Neuronal stem cell (in vitro differentiated cells): ENCODE measurements around the gene LPO. TPM values are rescaled to one million over a fixed set of nuclear protein-coding genes. Genes with fewer than 3 reads are reported as not detected.

Experiments used
- DNase-seq: peaks from one replicate; pipeline ENCODE4 v3.0.0-alpha.2; 2013; ENCODE audit warnings: low spot score
- H2AFZ ChIP-seq: one replicate; pipeline ENCODE4 v1.6.1; 2013; ENCODE audit warnings: mild to moderate bottlenecking, low read length, inconsistent platforms
- H2AK5ac ChIP-seq: 2 replicates; pipeline ENCODE4 v1.6.1; 2013; ENCODE audit warnings: low read depth, mild to moderate bottlenecking, inconsistent platforms, low read length, moderate library complexity, mixed read lengths
- H2BK120ac ChIP-seq: 2 replicates; pipeline ENCODE4 v1.6.1; 2013; ENCODE audit warnings: low read depth, mild to moderate bottlenecking, inconsistent platforms, low read length, moderate library complexity, mixed read lengths
- H2BK12ac ChIP-seq: one replicate; pipeline ENCODE4 v1.6.1; 2013; ENCODE audit warnings: low read length, inconsistent platforms
- H2BK15ac ChIP-seq: 2 replicates; pipeline ENCODE4 v1.6.1; 2013; ENCODE audit warnings: mild to moderate bottlenecking, low read length, inconsistent platforms, mixed read lengths
- H2BK5ac ChIP-seq: one replicate; pipeline ENCODE4 v1.6.1; 2013; ENCODE audit warnings: inconsistent platforms, mild to moderate bottlenecking, low read length, moderate library complexity
- H3K14ac ChIP-seq: one replicate; pipeline ENCODE4 v1.6.1; 2013; ENCODE audit warnings: low read length, inconsistent platforms
- H3K18ac ChIP-seq: 2 replicates; pipeline ENCODE4 v1.6.1; 2013; ENCODE audit warnings: low read length, inconsistent platforms
- H3K23ac ChIP-seq: 2 replicates; pipeline ENCODE4 v1.6.1; 2013; ENCODE audit warnings: low read depth, mild to moderate bottlenecking, mixed read lengths, low read length, inconsistent platforms; ENCODE audit not compliant: poor library complexity
- H3K27ac ChIP-seq: replicated peaks from 3 replicates; pipeline ENCODE4 v1.5.1; 2013; ENCODE audit warnings: low read length, inconsistent platforms
- H3K27me3 ChIP-seq, 3 experiments: 2 replicates each; pipeline ENCODE4 v1.6.1; 2013; ENCODE audit warnings: low read length in 3 of 3, mild to moderate bottlenecking in 2 of 3, inconsistent platforms in 1 of 3, low read depth in 1 of 3, mixed read lengths in 1 of 3, moderate library complexity in 1 of 3; ENCODE audit not compliant: control insufficient read depth in 3 of 3, insufficient read depth in 3 of 3
- H3K36me3 ChIP-seq, 2 donors: replicated peaks in 1 of 2; 2 replicates each; pipeline ENCODE4 v1.6.1; 2013; ENCODE audit warnings: low read length in 2 of 2; ENCODE audit not compliant: control insufficient read depth in 2 of 2, insufficient read depth in 2 of 2
- H3K4ac ChIP-seq: 2 replicates; pipeline ENCODE4 v1.6.1; 2013; ENCODE audit warnings: inconsistent platforms, mild to moderate bottlenecking, low read length, moderate library complexity
- H3K4me1 ChIP-seq, 2 donors: 1 replicate in 1 of 2; 2 replicates in 1 of 2; pipeline ENCODE4 v1.6.1; 2013; ENCODE audit warnings: low read length in 2 of 2, low read depth in 1 of 2; ENCODE audit not compliant: control insufficient read depth in 2 of 2, insufficient read depth in 1 of 2
- H3K4me2 ChIP-seq: one replicate; pipeline ENCODE4 v1.6.1; 2013; ENCODE audit warnings: mild to moderate bottlenecking, low read length, inconsistent platforms; ENCODE audit not compliant: insufficient read depth, poor library complexity, severe bottlenecking
- H3K4me3 ChIP-seq, 2 donors: 2 replicates each; pipeline ENCODE4 v1.5.1; 2013; ENCODE audit warnings: low read length in 2 of 2, mild to moderate bottlenecking in 2 of 2, inconsistent platforms in 1 of 2, moderate library complexity in 1 of 2
- H3K79me1 ChIP-seq: one replicate; pipeline ENCODE4 v1.6.1; 2013; ENCODE audit warnings: low read depth, mild to moderate bottlenecking, inconsistent platforms, low read length, moderate library complexity
- H3K9ac ChIP-seq: one replicate; pipeline ENCODE4 v1.6.1; 2013; ENCODE audit warnings: mild to moderate bottlenecking, low read depth, low read length, inconsistent platforms; ENCODE audit not compliant: poor library complexity
- H3K9me3 ChIP-seq, 2 donors: replicated peaks in 1 of 2; 2 replicates each; pipeline versions ENCODE3 to v1.6.1; 2013; ENCODE audit warnings: low read length in 2 of 2, mild to moderate bottlenecking in 2 of 2, inconsistent platforms in 1 of 2, low read depth in 1 of 2, mixed read lengths in 1 of 2, moderate library complexity in 1 of 2; ENCODE audit not compliant: control insufficient read depth in 2 of 2, insufficient read depth in 1 of 2
- H4K8ac ChIP-seq: one replicate; pipeline ENCODE4 v1.6.1; 2013; ENCODE audit warnings: low read depth, mild to moderate bottlenecking, inconsistent platforms, low read length, moderate library complexity
- H4K91ac ChIP-seq: one replicate; pipeline ENCODE4 v1.6.1; 2013; ENCODE audit warnings: low read length, low read depth, mild to moderate bottlenecking, inconsistent platforms; ENCODE audit not compliant: poor library complexity
- WGBS, 2 donors: extraction: QIAGEN DNeasy Blood & Tissue Kit; methylation state at CpG; one replicate each; pipeline ENCODE4 v1.1.7; 2013; ENCODE audit warnings: missing lambda C conversion rate in 2 of 2, mixed read lengths in 1 of 2; ENCODE audit not compliant: insufficient read length in 2 of 2, insufficient replicate concordance in 1 of 2; ENCODE audit errors: extremely low coverage in 2 of 2; 5-methylcytosine and 5-hydroxymethylcytosine counted together
- polyA plus RNA-seq, 2 experiments: library from polyadenylated mRNA; stranded (reverse); fragments of 200-250 nt; gene quantifications; one replicate each; pipeline ENCODE4 v1.2.3, GENCODE V29; 2013

The LPO gene
- polyA plus RNA-seq (2013, experiment 1 of 2), result 0.03 TPM
- 0.04 TPM for polyA plus RNA-seq (2013, experiment 2 of 2)

- Histone ChIP-seq H3K14ac (no peak within 1 kb of the TSS), H3K4me1 (no peaks in the 10 kb centered on the region), H2BK120ac (no peak within 1 kb of the TSS), H2AFZ (no peak within 1 kb of the TSS), H3K4me3 (no peak within 1 kb of the TSS), H2BK15ac (no peak within 1 kb of the TSS), H3K4me2 (no peak within 1 kb of the TSS), H2BK5ac (no peak within 1 kb of the TSS), H2AK5ac (no peak within 1 kb of the TSS), H3K79me1 (no peaks in the 10 kb centered on the region), H4K91ac (peak within 1 kb of the TSS; percentile 15), H3K27ac (no peak within 1 kb of the TSS), H4K8ac (no peak within 1 kb of the TSS), H3K9me3 (no peaks in the 10 kb centered on the region), H3K18ac (no peak within 1 kb of the TSS), H3K4ac (no peak within 1 kb of the TSS), H3K9ac (peak within 1 kb of the TSS; percentile 33), H3K27me3 (peaks cover 0 to 77% (median 0%) of the 10 kb centered on the region in 3 experiments), H3K23ac (no peak within 1 kb of the TSS), H2BK12ac (no peak within 1 kb of the TSS), H3K36me3 (no peaks in the 10 kb centered on the region)
- DNase-seq, result no peak
- no CpG with 5 or more reads among the region's 5 CpGs for WGBS, 2 donors
Measured at GRCh38 chr17:58238147-58238634, at the start of gene LPO. TSS of gene LPO (plus strand) at chr17:58238584. CDS start at chr17:58242980, 4,396 bp downstream.

DNA sequence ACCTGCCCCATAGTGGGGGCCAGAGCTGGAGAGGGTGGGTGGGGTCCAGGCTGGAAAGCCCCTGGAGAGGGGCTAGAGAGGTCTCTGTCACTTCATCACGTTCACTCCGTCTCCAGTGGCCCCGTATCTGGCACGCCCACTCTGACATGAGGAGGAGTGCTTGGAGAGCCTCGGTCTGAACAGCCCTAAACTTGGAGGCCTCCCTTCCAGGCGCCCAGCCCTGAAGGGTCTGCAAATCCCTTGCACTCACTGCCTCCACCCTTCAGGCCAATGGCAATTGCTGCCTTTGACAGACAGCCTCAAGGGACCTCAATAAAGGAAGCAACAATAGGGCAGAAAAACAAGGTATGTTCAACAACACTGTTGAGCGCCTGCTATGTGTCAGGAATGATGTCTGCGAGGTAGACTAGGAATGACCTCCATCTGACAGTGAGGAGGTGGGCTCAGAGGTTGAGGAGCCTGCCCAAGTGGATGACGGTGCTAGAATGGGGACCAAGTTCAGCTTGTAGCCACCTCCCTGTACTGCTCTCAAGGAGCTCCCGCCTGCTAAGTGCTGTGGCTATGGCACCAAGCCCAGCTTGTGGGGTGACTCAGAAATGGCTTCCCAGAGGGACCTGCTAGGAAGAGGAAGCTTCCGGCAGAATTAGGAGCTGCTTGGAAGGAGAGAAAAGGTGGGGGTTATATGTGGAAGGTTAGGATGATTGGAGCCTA is 48.8 kb upstream of the LPO start:
- Histone ChIP-seq H3K4ac (no peak overlapping the region), H3K36me3 (no peaks in the 10 kb centered on the region), H3K4me1 (peaks cover 0 to 2% of the 10 kb centered on the region in 2 donors), H3K9ac (no peak overlapping the region), H2BK12ac (no peak overlapping the region), H3K4me2 (no peak overlapping the region), H2BK5ac (no peak overlapping the region), H3K23ac (no peak overlapping the region), H3K18ac (peak overlapping the region; percentile 16), H3K9me3 (no peaks in the 10 kb centered on the region), H3K4me3 (peak overlapping the region in 1 of 2 donors; percentile 36), H3K14ac (no peak overlapping the region), H2BK15ac (no peak overlapping the region), H4K8ac (no peak overlapping the region), H3K79me1 (no peaks in the 10 kb centered on the region), H3K27ac (no peak overlapping the region), H3K27me3 (peaks cover 0 to 54% (median 0%) of the 10 kb centered on the region in 3 experiments), H2AK5ac (no peak overlapping the region), H2BK120ac (no peak overlapping the region), H4K91ac (no peak overlapping the region), H2AFZ (no peak overlapping the region)
- WGBS, 2 donors, result no CpG with 5 or more reads among the region's 11 CpGs
- DNase-seq, result no peak

GRCh38 chr17:58191241-58191896 is 47.0 kb upstream of the LPO start:
- Histone ChIP-seq H3K9me3 (no peaks in the 10 kb centered on the region), H3K27me3 (peaks cover 0 to 43% (median 0%) of the 10 kb centered on the region in 3 experiments)
- no CpG with 5 or more reads among the region's 14 CpGs for WGBS, 2 donors

DNA sequence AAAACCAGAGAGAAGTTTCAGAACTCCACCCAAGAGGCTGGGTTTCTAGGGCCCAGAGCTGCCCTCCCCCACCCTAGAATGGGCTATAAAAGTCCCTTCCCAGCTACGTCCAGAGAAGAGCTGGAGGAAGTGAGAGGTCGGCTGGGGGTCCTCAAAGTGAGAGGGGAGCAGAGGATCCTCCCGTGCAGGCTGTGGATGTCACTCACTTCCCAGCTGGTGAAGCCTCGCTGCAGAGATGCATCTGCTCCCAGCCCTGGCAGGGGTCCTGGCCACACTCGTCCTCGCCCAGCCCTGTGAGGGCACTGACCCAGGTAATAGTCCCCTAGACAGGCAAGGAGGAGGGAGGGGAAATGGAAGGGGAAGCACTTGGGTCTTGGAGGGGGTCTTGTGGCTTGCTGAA is 45.8 kb upstream of the LPO start, which contains the start of gene EPX:
TSS of gene EPX (plus strand) at position 115 of the 400 bp plus-strand sequence. CDS start at position 236, 121 bp downstream.
- Histone ChIP-seq H3K36me3 (no peaks in the 10 kb centered on the region), H2AK5ac (no peak within 1 kb of the TSS), H3K23ac (peak within 1 kb of the TSS; percentile 47), H2AFZ (no peak within 1 kb of the TSS), H3K9ac (no peak within 1 kb of the TSS), H3K4ac (no peak within 1 kb of the TSS), H2BK12ac (no peak within 1 kb of the TSS), H4K8ac (no peak within 1 kb of the TSS), H2BK15ac (no peak within 1 kb of the TSS), H3K4me3 (peak within 1 kb of the TSS in 1 of 2 donors; percentile 40), H3K27me3 (peaks cover 0 to 36% (median 0%) of the 10 kb centered on the region in 3 experiments), H2BK5ac (no peak within 1 kb of the TSS), H3K79me1 (no peaks in the 10 kb centered on the region), H2BK120ac (no peak within 1 kb of the TSS), H3K4me2 (no peak within 1 kb of the TSS), H4K91ac (no peak within 1 kb of the TSS), H3K9me3 (no peaks in the 10 kb centered on the region), H3K14ac (no peak within 1 kb of the TSS), H3K27ac (no peak within 1 kb of the TSS), H3K18ac (peak within 1 kb of the TSS; percentile 48), H3K4me1 (no peaks in the 10 kb centered on the region)
- no peak for DNase-seq
- WGBS, 2 donors, result no CpG with 5 or more reads among the region's 6 CpGs

More at GRCh38 chr17:58191241-58191896, 47.0 kb upstream of the LPO start:
- Histone ChIP-seq H3K23ac (no peak overlapping the region), H4K8ac (no peak overlapping the region), H3K4me3 (peak overlapping the region in 1 of 2 donors; percentile 40), H4K91ac (no peak overlapping the region), H3K4me1 (no peaks in the 10 kb centered on the region), H2BK5ac (no peak overlapping the region), H3K36me3 (no peaks in the 10 kb centered on the region), H3K9ac (no peak overlapping the region), H3K14ac (no peak overlapping the region), H2BK15ac (no peak overlapping the region), H2AK5ac (no peak overlapping the region), H3K4me2 (no peak overlapping the region), H3K18ac (no peak overlapping the region), H3K4ac (no peak overlapping the region), H2BK120ac (peak overlapping the region; percentile 53), H2BK12ac (no peak overlapping the region), H3K79me1 (no peaks in the 10 kb centered on the region), H3K27ac (no peak overlapping the region), H2AFZ (no peak overlapping the region)
- DNase-seq, result no peak
